Stimulated activated CD8-positive, alpha-beta memory T cell treated with anti-CD3 and anti-CD28 coated beads, Interleukin-12 subunit alpha, Interleukin-12 subunit beta, amount 100 ng/mL, for 1 hour (primary cell): ENCODE data around the gene CPD.
"Not testable (repeated sequence)": the region's sequence is repeated elsewhere in the genome, so short reads cannot be mapped to it uniquely, and the experiment has no call there.

Experiments used
- DNase-seq: peaks from one replicate; pipeline ENCODE4 v3.0.0-alpha.2; 2020; ENCODE audit warnings: low read depth

The CPD gene

GRCh38 chr17:30427611-30428010 is 48.9 kb downstream of the CPD start:
- DNase-seq: no peak

GRCh38 chr17:30429155-30429554 is 50.4 kb downstream of the CPD start:
- DNase-seq: no peak

GRCh38 chr17:30433514-30433913 is 54.8 kb downstream of the CPD start:
- no peak for DNase-seq

GRCh38 chr17:30436729-30437128 is 58.0 kb downstream of the CPD start:
- no peak for DNase-seq

- no peak for DNase-seq
Measured at GRCh38 chr17:30443721-30444120, 65.0 kb downstream of the CPD start.

- DNase-seq: not testable (repeated sequence)
Measured at GRCh38 chr17:30446640-30447039, 67.9 kb downstream of the CPD start.

GRCh38 chr17:30449480-30449879 is 70.8 kb downstream of the CPD start:
- no peak for DNase-seq

GRCh38 chr17:30450125-30451027 is 71.6 kb downstream of the CPD start:
- no peak for DNase-seq

GRCh38 chr17:30454635-30455034 is 75.9 kb downstream of the CPD start:
- no peak for DNase-seq

- DNase-seq: no peak
Measured at GRCh38 chr17:30458371-30458770, 79.6 kb downstream of the CPD start.

GRCh38 chr17:30458797-30459413 is 80.2 kb downstream of the CPD start:
- not testable (repeated sequence) for DNase-seq

- no peak for DNase-seq
Measured at GRCh38 chr17:30468465-30468864, 89.7 kb downstream of the CPD start.

- DNase-seq: no peak
Measured at GRCh38 chr17:30472238-30472890, 93.6 kb downstream of the CPD start.

GRCh38 chr17:30475206-30475605 is 96.5 kb downstream of the CPD start:
- no peak for DNase-seq

GRCh38 chr17:30476726-30477082 is 98.0 kb downstream of the CPD start:
- DNase-seq: no peak

- peak; percentile 91 for DNase-seq
Measured at GRCh38 chr17:30477083-30477773, 98.5 kb downstream of the CPD start, which contains the start of gene GOSR1. GOSR1 (plus strand) TSS chr17:30477408; CDS start chr17:30477434, 26 bp downstream.

- no peak for DNase-seq
Measured at GRCh38 chr17:30477774-30478115, 99.0 kb downstream of the CPD start.

GRCh38 chr17:30482555-30482954 is 103.8 kb downstream of the CPD start:
- DNase-seq: no peak

GRCh38 chr17:30483159-30483558 is 104.4 kb downstream of the CPD start:
- no peak for DNase-seq

- no peak for DNase-seq
Measured at GRCh38 chr17:30493780-30494179, 115.1 kb downstream of the CPD start.

GRCh38 chr17:30495586-30495985 is 116.9 kb downstream of the CPD start:
- no peak for DNase-seq

GRCh38 chr17:30503558-30503957 is 124.8 kb downstream of the CPD start:
- DNase-seq: no peak
